Bronchial epithelial cell (primary cell): ENCODE results near the gene RALGDS. TPM values are rescaled to one million over a fixed set of nuclear protein-coding genes. Genes with fewer than 3 reads are reported as not detected.

ENCODE experiments used
- DNase-seq: peaks from one replicate; pipeline ENCODE4 v3.0.0-alpha.2; 2010; ENCODE audit warnings: low read depth
- FAIRE-seq: peaks from 2 replicates; lab custom pipeline; 2011; peaks lifted over from hg19 to GRCh38; lab: Jason Lieb, UNC
- H3K27me3 ChIP-seq: 2 replicates; pipeline ENCODE4 v1.5.1; 2011; ENCODE audit warnings: low read length; ENCODE audit not compliant: control insufficient read depth, insufficient read depth
- H3K36me3 ChIP-seq: 2 replicates; pipeline ENCODE4 v1.5.1; 2011; ENCODE audit warnings: low read length; ENCODE audit not compliant: control insufficient read depth, insufficient read depth
- H3K4me3 ChIP-seq: 2 replicates; pipeline ENCODE4 v1.5.1; 2011; ENCODE audit warnings: mild to moderate bottlenecking, low read depth, low read length, control low read depth
- CTCF ChIP-seq: IDR thresholded peaks from 2 replicates; pipeline ENCODE4 v1.5.1; 2011; ENCODE audit warnings: mild to moderate bottlenecking, moderate library complexity, low read length, control low read depth, inconsistent platforms; ENCODE audit not compliant: insufficient read depth, severe bottlenecking
- total RNA-seq: library from RNA; depleted of rRNA; stranded (reverse); fragments of >200 nt; gene quantifications from 2 replicates; pipeline ENCODE4 v1.2.1, GENCODE V29; 2014

Gene RALGDS
- total RNA-seq, 1 donor from 2014 or later = 18.7 TPM

DNA sequence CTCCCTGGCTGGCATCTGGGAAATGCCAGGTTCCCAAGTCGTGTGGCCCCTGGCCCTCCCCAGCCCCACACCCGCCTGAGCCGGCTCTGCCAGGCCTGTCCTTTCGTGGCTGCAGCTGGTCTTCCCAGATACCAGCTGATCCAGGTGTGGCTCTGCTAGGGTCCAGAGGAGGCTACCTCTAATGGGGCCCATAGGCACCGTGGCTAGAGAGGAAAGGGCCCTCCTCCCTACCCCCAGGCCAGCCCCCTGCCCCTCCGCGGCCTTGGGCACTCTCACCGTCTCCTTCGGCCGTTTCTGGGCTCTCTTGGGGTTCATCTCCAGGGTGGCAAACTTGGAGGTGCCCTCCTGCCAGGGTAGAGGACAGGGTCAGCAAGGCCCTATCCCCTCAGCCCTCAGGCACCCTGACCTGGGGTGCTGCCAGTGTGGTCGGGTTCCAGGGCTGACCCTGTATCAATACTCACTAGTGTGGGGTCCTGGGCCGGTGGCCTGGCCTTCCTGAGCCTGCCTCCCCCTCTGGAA, 17.0 kb downstream of the RALGDS start:
- DNase-seq (no peak), FAIRE-seq (no peak)
- Histone ChIP-seq H3K4me3 (no peak overlapping the region), H3K27me3 (no peaks in the 10 kb centered on the region), H3K36me3 (peaks cover 69% of the 10 kb centered on the region)
- TF ChIP-seq CTCF = no peak

GRCh38 chr9:133103183-133103986, 17.7 kb downstream of the RALGDS start:
- TF ChIP-seq CTCF = peak; percentile 88
- DNase-seq (no peak), FAIRE-seq (no peak)
- Histone ChIP-seq H3K36me3 (peaks cover 69% of the 10 kb centered on the region), H3K4me3 (no peak overlapping the region), H3K27me3 (no peaks in the 10 kb centered on the region)

- TF ChIP-seq CTCF = no peak
- no peak for FAIRE-seq
- no peaks in the 10 kb centered on the region for H3K27me3 ChIP-seq
- no peak for DNase-seq
- no peak overlapping the region for H3K4me3 ChIP-seq
- peaks cover 70% of the 10 kb centered on the region for H3K36me3 ChIP-seq
Observed at GRCh38 chr9:133102190-133103021, 18.6 kb downstream of the RALGDS start.

GRCh38 chr9:133101356-133102189, 19.5 kb downstream of the RALGDS start:
- no peak for FAIRE-seq

More at GRCh38 chr9:133101356-133102189, 19.5 kb downstream of the RALGDS start:
- H3K36me3 ChIP-seq = peaks cover 62% of the 10 kb centered on the region
- no peak for TF ChIP-seq CTCF
- no peak overlapping the region for H3K4me3 ChIP-seq
- no peaks in the 10 kb centered on the region for H3K27me3 ChIP-seq
- no peak for DNase-seq
